ENCODE results near the gene CTDSP2.
A peak's percentile ranks its signal among the peaks of the same experiment; 100 is the strongest.

Gene CTDSP2

GRCh38 chr12:57817261-57817989 is 29.1 kb downstream of the CTDSP2 start:
- Mint-ChIP-seq H3K27ac (peak overlapping the region in 1 of 3 experiments; percentile 31), H3K4me1 (peaks cover 34% of the 10 kb centered on the region), H3K4me3 (no peak overlapping the region), H3K9me3 (no peaks in the 10 kb centered on the region), H3K27me3 (ENCODE audit: low read depth) (no peaks in the 10 kb centered on the region), H3K36me3 (ENCODE audit: low read depth) (peaks cover 41% of the 10 kb centered on the region)
- TF ChIP-seq, protein P1, sequence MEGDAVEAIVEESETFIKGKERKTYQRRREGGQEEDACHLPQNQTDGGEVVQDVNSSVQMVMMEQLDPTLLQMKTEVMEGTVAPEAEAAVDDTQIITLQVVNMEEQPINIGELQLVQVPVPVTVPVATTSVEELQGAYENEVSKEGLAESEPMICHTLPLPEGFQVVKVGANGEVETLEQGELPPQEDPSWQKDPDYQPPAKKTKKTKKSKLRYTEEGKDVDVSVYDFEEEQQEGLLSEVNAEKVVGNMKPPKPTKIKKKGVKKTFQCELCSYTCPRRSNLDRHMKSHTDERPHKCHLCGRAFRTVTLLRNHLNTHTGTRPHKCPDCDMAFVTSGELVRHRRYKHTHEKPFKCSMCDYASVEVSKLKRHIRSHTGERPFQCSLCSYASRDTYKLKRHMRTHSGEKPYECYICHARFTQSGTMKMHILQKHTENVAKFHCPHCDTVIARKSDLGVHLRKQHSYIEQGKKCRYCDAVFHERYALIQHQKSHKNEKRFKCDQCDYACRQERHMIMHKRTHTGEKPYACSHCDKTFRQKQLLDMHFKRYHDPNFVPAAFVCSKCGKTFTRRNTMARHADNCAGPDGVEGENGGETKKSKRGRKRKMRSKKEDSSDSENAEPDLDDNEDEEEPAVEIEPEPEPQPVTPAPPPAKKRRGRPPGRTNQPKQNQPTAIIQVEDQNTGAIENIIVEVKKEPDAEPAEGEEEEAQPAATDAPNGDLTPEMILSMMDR (IDR thresholded peaks at IDR 0.05; ENCODE audit: unreplicated experiment in 3 of 3): no peak

DNA sequence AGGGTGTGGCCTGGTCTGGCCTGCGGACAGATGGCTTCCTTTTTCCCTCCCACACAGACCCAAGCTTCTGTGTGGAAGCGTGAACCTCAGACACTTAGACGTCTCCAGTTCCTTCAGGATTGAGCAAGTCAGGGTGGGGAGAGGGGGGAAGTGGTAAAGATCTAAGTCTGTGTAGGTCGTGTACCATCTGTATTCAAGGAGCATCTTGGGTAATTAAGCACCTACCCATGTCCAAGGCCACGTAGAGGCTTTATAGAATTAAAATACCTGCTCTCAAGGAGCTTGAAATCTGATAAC is 29.7 kb downstream of the CTDSP2 start:
- Mint-ChIP-seq H3K36me3 (ENCODE audit: low read depth) (peaks cover 38% of the 10 kb centered on the region), H3K27me3 (ENCODE audit: low read depth) (no peaks in the 10 kb centered on the region), H3K4me1 (peaks cover 34% of the 10 kb centered on the region), H3K9me3 (no peaks in the 10 kb centered on the region), H3K4me3 (no peak overlapping the region), H3K27ac (peak overlapping the region in 2 of 3 experiments; percentile 31 to 35)
- TF ChIP-seq, protein P1 (IDR thresholded peaks at IDR 0.05; ENCODE audit: unreplicated experiment in 3 of 3): no peak

DNA sequence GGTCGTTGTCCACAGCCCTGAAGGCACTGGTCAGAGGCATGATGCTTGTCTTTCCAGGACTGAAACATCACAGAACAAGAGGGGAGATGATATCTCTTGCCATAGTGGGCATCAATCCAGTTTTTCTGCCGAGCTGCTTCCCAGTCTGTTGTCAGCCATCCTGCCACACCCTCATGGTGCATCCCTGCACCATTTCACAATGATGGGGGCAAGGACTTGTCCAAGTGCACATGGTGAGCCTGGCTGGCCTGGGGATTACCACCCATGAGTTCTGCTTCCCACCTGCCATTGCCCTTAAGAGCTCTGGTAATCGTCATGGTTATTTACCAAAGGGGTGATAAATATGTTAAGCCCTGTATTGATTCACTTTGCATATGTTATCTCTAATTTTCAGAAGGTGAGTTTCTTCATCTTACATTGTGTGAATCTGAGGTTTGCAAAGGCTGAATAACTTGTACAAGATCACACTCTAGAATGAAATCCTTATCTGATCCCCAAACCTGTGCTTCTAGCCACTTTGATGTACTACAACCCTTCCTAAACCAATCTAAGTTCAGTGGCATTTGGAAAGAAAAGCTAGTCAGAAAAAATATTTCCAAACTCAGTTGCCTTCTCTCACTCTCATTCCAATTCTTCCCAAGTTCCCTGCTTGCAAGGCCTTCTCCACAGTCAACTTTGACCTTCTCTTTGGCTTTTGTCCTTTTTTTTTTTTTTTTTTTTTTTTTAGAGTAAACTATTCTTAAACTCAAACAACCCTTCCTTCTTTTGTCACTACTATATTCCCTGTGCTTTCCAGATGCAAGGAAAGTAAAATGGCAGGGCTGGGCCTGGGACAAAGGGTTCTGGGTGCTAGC is 30.3 kb downstream of the CTDSP2 start:
- no peak overlapping the region for H3K4me3 Mint-ChIP-seq
- no peaks in the 10 kb centered on the region for H3K9me3 Mint-ChIP-seq
- H3K4me1 Mint-ChIP-seq: peaks cover 34% of the 10 kb centered on the region
- peak overlapping the region in 2 of 3 experiments; percentile 31 to 35 for H3K27ac Mint-ChIP-seq
- TF ChIP-seq, protein P1 (IDR thresholded peaks at IDR 0.05; ENCODE audit: unreplicated experiment in 3 of 3): no peak
- H3K27me3 Mint-ChIP-seq (ENCODE audit: low read depth): no peaks in the 10 kb centered on the region
- peaks cover 35% of the 10 kb centered on the region for H3K36me3 Mint-ChIP-seq (ENCODE audit: low read depth)

DNA sequence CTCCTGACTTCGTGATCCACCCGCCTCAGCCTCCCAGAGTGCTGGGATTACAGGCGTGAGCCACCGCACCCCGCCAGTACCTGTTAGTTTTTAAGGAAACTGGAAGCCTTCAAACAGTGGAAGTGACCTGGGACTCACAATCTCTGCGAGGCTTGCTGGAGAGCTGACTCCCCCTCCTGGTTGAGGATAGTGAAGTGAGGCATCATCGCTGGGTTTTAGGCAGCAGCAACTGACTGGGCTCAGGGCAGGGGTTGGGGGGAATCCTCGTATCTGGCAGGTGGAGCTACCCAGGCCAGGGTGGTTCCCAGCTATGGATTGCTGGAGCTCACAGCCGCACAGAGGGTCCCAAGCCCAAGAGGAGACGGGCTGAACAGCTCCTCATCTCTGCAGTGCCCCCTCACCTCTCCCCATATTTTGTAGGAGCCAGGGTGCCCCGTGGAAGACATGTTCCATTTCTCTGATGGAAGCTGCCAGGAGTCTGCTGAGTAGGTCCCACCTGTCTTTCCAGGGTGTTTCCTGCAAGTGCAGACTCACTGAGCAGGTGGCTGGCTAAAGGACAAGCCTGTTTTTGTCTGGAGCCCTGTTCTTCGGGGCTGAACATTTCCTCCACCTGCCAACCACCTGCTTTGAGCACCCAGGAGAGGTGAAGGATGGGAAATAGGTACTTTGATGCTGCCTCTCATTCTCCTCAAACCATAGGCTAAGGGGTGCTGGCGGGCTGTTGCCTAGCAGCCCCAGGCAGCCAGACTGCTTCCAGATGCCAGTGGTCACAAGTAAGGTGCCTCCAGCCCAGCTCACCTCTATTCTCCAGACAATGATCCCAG is 31.1 kb downstream of the CTDSP2 start:
- Mint-ChIP-seq H3K4me1 (peaks cover 34% of the 10 kb centered on the region), H3K36me3 (ENCODE audit: low read depth) (peaks cover 28% of the 10 kb centered on the region), H3K4me3 (no peak overlapping the region), H3K27ac (peak overlapping the region in 1 of 3 experiments; percentile 31), H3K9me3 (no peaks in the 10 kb centered on the region), H3K27me3 (ENCODE audit: low read depth) (no peaks in the 10 kb centered on the region)
- TF ChIP-seq, protein P1 (IDR thresholded peaks at IDR 0.05; ENCODE audit: unreplicated experiment in 3 of 3): no peak

- H3K27ac Mint-ChIP-seq: peak overlapping the region; percentile 31 to 75 (median 49)
- H3K9me3 Mint-ChIP-seq: no peaks in the 10 kb centered on the region
- H3K4me1 Mint-ChIP-seq: peaks cover 34% of the 10 kb centered on the region
- TF ChIP-seq, protein P1 (IDR thresholded peaks at IDR 0.05; ENCODE audit: unreplicated experiment in 3 of 3): no peak
- no peak overlapping the region for H3K4me3 Mint-ChIP-seq
- no peaks in the 10 kb centered on the region for H3K27me3 Mint-ChIP-seq (ENCODE audit: low read depth)
- peaks cover 18% of the 10 kb centered on the region for H3K36me3 Mint-ChIP-seq (ENCODE audit: low read depth)
Measured at GRCh38 chr12:57813971-57814772, 32.4 kb downstream of the CTDSP2 start.
